GM12892 (cell line): ENCODE measurements around the gene CACNG5.

ENCODE experiments used
- POLR2A ChIP-seq: IDR thresholded peaks from 2 replicates; pipeline ENCODE4 v1.6.1; 2011; ENCODE audit warnings: low read depth, low read length, control low read depth
- POLR2AphosphoS5 ChIP-seq: IDR thresholded peaks from 2 replicates; pipeline ENCODE4 v1.6.1; 2011; ENCODE audit warnings: low read depth, low read length, control low read depth
- TAF1 ChIP-seq: IDR thresholded peaks from 2 replicates; pipeline ENCODE4 v1.6.1; 2011; ENCODE audit warnings: low read depth, mild to moderate bottlenecking, control low read depth, low read length, borderline replicate concordance

DNA sequence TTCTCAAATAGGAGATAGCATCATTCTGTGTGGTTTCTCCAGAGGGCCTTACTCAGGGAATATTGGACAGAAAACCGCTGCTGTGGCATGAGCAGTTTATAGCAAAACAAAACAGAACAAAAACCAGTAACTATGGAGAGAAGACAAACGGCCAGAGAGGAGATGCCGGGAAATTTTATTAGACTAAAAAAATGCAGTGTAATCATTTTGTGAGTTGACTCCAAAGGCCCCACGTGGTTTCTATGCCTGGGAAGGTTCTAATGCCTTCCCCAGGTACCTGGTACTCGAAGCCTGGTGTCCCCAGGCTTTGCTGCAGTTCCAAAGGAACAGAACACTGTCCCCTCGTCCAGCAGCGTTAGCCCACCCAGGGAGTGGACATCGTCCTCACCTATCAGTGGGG, 12.9 kb upstream of the CACNG5 start:
- TF ChIP-seq POLR2A (no peak), POLR2AphosphoS5 (no peak), TAF1 (no peak)
